GM21619 (cell line): Measurements from ENCODE around the gene TRIM71.

Experiments
- ATAC-seq: cut with Tn5 transposase; IDR thresholded peaks from one replicate; pipeline ENCODE4 v1.9.1; 2021; ENCODE audit not compliant: unreplicated experiment

Gene TRIM71

DNA sequence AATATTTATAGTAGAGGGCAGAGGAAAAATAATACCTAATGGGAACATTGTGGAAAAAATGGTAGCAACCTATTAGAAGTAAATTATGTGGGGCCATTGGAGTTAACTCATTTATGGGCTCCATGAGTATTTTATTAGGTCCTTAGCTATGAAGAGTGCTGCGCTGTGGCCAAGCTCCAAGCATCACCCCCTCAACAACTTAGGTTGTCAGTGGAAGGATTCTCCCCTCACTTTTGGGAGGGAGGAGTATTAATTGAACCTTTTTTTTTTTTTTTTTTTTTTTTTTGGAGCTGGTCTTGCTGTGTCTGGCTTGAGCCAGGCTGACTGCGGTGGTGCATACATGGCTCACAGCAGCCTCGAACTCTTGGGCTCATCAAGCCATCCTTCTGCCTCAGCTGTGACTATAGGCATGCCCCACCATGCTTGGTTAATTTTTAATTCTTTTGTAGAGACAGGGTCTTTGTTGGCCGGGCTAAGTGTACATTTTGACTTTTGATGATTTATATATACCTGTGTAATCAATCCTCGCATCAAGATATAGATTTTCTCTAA is 45.2 kb downstream of the TRIM71 start:
- no peak for ATAC-seq

DNA sequence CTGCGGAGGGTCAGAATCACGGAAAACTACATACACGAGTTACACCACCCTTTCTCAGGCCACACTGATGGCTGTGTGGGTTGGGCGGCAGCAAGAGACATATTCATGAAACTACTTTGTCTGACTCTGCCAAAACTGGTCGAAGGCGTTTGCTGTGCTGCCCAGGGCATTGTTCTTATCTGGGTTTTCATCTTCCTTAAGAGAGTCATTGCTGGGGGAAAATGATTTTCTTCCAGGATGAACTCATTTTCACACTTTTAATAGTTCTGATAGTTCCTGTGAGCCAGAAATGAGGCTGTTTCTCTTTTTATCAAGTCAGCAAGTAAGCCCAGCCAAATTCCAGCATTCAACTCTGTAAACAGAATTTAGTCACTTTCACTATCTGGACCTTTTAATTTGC is 47.6 kb downstream of the TRIM71 start:
- no peak for ATAC-seq

GRCh38 chr3:32866533-32866932 is 48.7 kb downstream of the TRIM71 start:
- ATAC-seq: no peak

DNA sequence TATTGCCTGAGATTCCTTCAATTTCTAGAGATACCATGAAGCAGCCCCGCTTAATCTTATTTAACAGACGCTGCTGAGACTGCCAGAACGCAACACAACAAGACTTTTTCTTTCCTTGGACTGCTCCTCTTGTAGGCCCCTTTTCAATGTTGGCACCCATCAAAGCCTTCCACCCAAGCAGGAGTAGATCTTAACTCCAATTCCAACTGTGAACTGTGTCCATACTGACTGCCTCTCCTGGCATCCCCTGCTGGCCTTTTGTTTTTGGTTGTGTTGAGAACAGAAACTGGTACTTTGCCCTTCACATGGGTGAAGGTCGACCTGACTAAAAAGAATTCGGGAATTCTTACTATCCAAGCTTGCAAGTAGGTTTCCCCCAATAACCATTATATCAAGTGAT is 50.2 kb downstream of the TRIM71 start:
- ATAC-seq: no peak

GRCh38 chr3:32868719-32869512 is 51.1 kb downstream of the TRIM71 start:
- ATAC-seq: no peak

GRCh38 chr3:32869513-32870047 is 51.8 kb downstream of the TRIM71 start:
- no peak for ATAC-seq

GRCh38 chr3:32870373-32871095 is 52.7 kb downstream of the TRIM71 start:
- no peak for ATAC-seq

GRCh38 chr3:32871273-32871672 is 53.5 kb downstream of the TRIM71 start:
- no peak for ATAC-seq

DNA sequence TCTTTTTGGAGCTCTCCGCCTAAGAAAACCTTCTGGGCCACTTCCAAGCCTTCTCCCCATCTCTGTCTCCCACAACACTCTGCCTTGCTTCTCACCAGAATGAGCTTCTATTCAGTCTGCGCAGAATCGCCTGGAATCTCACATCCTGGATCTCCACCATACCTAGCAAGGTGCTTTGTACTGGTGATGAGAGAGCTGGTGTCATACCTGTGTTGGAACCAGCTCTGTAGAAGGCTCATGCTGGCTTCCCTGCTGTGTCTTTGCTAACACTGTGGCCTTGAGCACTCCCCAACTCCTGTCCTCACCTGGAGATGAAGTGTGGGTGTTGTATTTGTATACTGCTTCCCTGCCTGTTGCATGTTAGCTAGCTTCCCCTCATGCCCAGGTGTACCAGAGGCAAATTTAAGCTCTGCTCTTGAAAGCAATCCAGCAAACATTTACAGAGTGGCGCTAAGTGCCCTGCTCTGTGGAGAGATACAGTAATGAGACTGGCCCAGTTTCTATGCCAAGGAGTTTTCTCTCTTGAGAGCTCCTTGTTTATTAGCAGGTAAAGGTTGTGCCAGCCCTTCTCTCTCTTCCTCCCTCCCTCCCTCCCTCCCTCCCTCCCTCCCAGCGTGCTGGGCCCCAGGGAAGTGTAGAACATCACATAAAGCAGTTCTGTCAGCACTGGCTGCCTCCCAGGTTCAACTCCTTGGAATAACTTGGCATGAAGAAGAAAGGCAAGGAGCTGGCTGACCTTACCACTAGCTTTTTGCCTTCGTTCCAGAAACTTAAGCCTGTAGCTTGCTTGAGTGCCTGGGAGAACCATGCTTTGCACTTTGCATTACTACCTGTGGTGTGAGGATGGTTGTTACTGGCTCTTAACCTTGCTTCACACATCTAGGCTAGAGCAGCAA is 54.9 kb downstream of the TRIM71 start:
- no peak for ATAC-seq

- no peak for ATAC-seq
Observed at GRCh38 chr3:32873531-32874130, 55.8 kb downstream of the TRIM71 start.

DNA sequence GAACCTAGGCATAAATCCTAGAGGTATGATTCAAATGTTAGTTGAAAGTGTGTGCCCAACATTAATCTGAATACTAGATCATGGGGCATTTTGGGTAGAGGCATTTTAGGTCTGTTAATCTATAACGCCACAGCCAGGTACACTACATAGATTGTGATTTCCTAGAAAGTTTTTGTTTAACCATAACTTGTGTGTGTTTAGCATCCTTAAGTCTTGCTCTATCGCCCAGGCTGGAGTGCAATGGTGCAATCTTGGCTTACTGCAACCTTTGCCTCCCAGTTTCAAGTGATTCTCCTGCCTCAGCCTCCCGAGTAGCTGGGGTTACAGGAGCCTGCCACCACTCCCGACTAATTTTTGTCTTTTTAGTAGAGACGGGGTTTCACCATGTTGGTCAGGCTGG is 59.1 kb downstream of the TRIM71 start:
- no peak for ATAC-seq

DNA sequence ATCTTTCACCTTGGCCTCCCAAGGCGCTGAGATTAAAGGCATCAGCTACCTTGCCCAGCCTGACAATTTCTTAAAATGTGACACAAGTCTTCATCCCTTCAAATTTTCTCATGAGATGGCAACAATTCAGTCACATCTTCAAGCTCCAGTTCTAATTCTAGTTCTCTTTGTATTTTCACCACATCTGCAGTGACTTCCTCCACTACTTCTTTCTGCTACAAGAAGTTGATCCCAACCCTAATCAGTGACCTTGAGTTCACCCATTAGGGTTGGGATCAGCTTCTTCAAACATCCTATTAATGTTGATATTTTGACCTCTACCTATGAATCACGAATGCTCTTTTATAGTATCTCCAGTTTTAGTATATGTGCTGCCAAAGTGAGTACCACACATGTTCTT is 59.8 kb downstream of the TRIM71 start:
- ATAC-seq: no peak

GRCh38 chr3:32880225-32880624 is 62.4 kb downstream of the TRIM71 start:
- ATAC-seq: no peak

DNA sequence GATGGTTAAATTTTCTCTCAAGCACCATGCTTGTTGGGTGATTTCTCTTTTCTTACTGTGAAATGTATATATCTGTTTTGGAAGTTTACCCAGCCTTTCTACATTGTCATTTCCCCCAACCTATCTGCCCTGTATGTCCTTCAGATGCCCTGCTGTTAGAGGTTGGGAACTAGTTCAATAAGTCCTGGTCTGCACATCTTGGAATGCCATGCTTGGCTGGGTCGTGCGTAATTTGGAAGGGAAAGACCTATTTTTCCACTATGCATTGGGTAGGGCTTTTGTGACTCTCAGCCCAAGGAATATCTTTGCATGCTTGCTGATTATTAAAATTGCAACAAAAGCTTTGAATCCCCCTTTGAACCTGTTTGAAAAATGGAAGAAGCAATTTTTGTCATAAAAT is 63.8 kb downstream of the TRIM71 start:
- no peak for ATAC-seq

DNA sequence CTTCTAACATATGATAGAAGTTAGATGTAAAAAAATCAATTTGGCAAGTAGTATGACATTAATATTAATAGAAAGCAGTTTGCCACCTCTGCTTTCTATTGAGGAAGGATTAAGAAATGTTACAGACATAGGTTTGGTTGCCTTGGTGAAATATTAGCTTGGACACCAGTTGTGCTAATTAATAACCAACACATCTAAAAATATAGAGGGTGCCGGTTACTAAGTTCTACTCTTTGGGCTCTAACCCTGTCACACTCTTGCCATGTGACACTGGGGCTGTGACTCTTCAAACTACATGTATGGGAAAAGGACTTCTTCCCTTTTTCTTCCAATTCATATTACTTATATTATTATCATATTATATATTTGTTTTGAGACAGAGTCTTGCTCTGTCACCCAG is 64.4 kb downstream of the TRIM71 start:
- peak; percentile 62 for ATAC-seq

GRCh38 chr3:32882603-32883025 is 64.8 kb downstream of the TRIM71 start:
- ATAC-seq: peak; percentile 83

- no peak for ATAC-seq
Observed at GRCh38 chr3:32883817-32884216, 66.0 kb downstream of the TRIM71 start.

GRCh38 chr3:32884591-32884990 is 66.8 kb downstream of the TRIM71 start:
- no peak for ATAC-seq

- ATAC-seq: no peak
Observed at GRCh38 chr3:32885283-32885901, 67.6 kb downstream of the TRIM71 start.

GRCh38 chr3:32886296-32886695 is 68.5 kb downstream of the TRIM71 start:
- no peak for ATAC-seq
